Measurements from ENCODE around the gene HOXB5.

Gene HOXB5

GRCh38 chr17:48558831-48559121, 34.8 kb downstream of the HOXB5 start:
- H3K4me3 ChIP-seq (ENCODE audit: low read depth, low read length): no peak overlapping the region
- peaks cover 88% of the 10 kb centered on the region for H3K4me1 ChIP-seq (ENCODE audit: control insufficient read depth, insufficient read depth, low read length)
- H3K27ac ChIP-seq (ENCODE audit: extremely low read depth, low read depth, low read length): peak overlapping the region; percentile 97; the same call in 1 of the 2 replicates
- H3K36me3 ChIP-seq (ENCODE audit: control insufficient read depth in 2 of 2, insufficient read depth in 1 of 2, low read length in 2 of 2): peaks cover 13 to 50% of the 10 kb centered on the region in 2 experiments
- no peaks in the 10 kb centered on the region for H3K9me3 ChIP-seq (ENCODE audit: control insufficient read depth, insufficient read depth, low read depth, low read length)
- CTCF ChIA-PET: no interaction called here
- POLR2A ChIA-PET: interaction anchor here (0.6 to 1.0 kb wide), 2 partner anchors 19 to 30 kb away, joined by 3 to 5 read pairs; no protein-coding TSS in a partner anchor
- no peak for TF ChIP-seq ZFP69B (tag by site-specific recombination; IDR thresholded peaks at IDR 0.05)
- TF ChIP-seq ZNF280D (tag by site-specific recombination; IDR thresholded peaks at IDR 0.05): no peak
- no peak for TF ChIP-seq ZNF248 (tag by site-specific recombination; IDR thresholded peaks at IDR 0.05)
- TF ChIP-seq ZBTB21 (tag by site-specific recombination; IDR thresholded peaks at IDR 0.05): no peak
- no peak for TF ChIP-seq ZNF558 (tag by site-specific recombination; IDR thresholded peaks at IDR 0.05)
- TF ChIP-seq ZNF704 (tag by site-specific recombination; IDR thresholded peaks at IDR 0.05): no peak
- no peak; the same call in 1 of the 2 replicates for TF ChIP-seq ZNF596 (tag by site-specific recombination; IDR thresholded peaks at IDR 0.05)
- no peak for TF ChIP-seq ZSCAN30 (tag by site-specific recombination; IDR thresholded peaks at IDR 0.05)
- TF ChIP-seq ZBTB26 (tag by site-specific recombination; optimal IDR thresholded peaks at IDR 0.05): no peak
- TF ChIP-seq ZEB2 (tag by site-specific recombination; IDR thresholded peaks at IDR 0.05): no peak
- peak; percentile 72; the same call in 1 of the 2 replicates for TF ChIP-seq ZSCAN4 (tag by site-specific recombination; IDR thresholded peaks at IDR 0.05)
- TF ChIP-seq ZNF776 (tag by site-specific recombination; IDR thresholded peaks at IDR 0.05; ENCODE audit: borderline replicate concordance): no peak
- TF ChIP-seq ZNF692 (tag by site-specific recombination; IDR thresholded peaks at IDR 0.05): no peak
- TF ChIP-seq ZNF202 (tag by site-specific recombination; IDR thresholded peaks at IDR 0.05; ENCODE audit: borderline replicate concordance): no peak
- TF ChIP-seq YY1 (tag by site-specific recombination; IDR thresholded peaks at IDR 0.05): no peak
- TF ChIP-seq PRDM1 (tag by site-specific recombination; IDR thresholded peaks at IDR 0.05): peak; percentile 88
- no peak for TF ChIP-seq ZNF580 (tag by site-specific recombination; IDR thresholded peaks at IDR 0.05)
- no peak for TF ChIP-seq PRDM6 (tag by site-specific recombination; IDR thresholded peaks at IDR 0.05)
- no peak for TF ChIP-seq ZNF768 (tag by site-specific recombination; IDR thresholded peaks at IDR 0.05)
- TF ChIP-seq ZBTB20 (tag by site-specific recombination; IDR thresholded peaks at IDR 0.05): peak; percentile 58
- no peak for TF ChIP-seq ZNF670 (tag by site-specific recombination; IDR thresholded peaks at IDR 0.05; ENCODE audit: low read depth)
- no peak for TF ChIP-seq ZNF548 (tag by site-specific recombination; IDR thresholded peaks at IDR 0.05)
- TF ChIP-seq PATZ1 (tag by site-specific recombination; IDR thresholded peaks at IDR 0.05): no peak
- no peak for TF ChIP-seq ZNF529 (tag by site-specific recombination; IDR thresholded peaks at IDR 0.05; ENCODE audit: insufficient replicate concordance)
- peak; percentile 59 for TF ChIP-seq ZNF366 (tag by site-specific recombination; conservative IDR thresholded peaks at IDR 0.05)
- TF ChIP-seq ZNF16 (tag by site-specific recombination; IDR thresholded peaks at IDR 0.05; ENCODE audit: low read depth): no peak
